Measurements from ENCODE around the gene ATRNL1.

- TF ChIP-seq CTCF (IDR thresholded peaks at IDR 0.05; ENCODE audit: low read depth, low read length, poor library complexity, severe bottlenecking) (no peak), EZH2phosphoT487 (IDR thresholded peaks at IDR 0.05; ENCODE audit: borderline replicate concordance, low read length) (no peak)
Measured at GRCh38 chr10:115860182-115861107, 767.3 kb downstream of the ATRNL1 start.

Measured in DOHH2 (cell line).